ENCODE measurements around the gene EXOC3.

DNA sequence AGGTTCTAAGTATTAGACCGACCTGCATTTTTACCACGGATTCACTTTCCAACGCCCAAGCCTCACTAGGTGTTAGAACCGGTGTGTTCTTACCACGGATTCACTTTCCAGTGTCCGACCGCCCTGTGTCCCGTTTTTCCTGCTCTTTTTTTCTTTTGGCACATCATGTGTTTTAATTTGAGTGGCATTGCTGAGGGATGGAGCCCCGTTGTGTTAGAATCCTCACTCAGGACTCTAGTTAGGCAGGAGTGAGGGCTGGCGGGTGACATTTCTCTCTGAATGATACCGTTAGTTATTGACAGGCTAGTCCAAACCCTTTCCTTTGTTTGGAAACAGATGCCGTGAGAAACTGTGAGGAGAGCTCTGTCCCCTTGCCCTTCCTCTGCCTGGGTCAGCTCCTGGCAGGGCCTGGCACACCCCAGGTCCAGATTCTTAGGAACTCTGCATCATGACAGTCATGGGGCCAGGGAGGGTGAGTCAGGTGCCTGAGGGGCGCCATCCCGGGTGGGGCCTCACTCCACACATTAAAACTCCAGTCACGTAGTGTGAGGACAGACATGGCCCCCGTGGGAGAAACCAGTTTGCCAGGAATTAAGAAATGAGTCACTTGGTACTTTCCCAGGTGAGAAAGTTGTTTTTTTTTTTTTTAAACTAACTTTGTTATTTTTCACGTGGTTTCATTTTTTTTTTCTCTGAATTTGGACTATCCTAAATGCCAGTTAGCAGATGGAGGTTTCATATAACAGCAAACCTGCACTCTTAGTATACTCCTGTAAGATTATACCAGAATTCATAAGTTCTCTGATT, 15.8 kb downstream of the EXOC3 start:
- TF ChIP-seq, protein P1, sequence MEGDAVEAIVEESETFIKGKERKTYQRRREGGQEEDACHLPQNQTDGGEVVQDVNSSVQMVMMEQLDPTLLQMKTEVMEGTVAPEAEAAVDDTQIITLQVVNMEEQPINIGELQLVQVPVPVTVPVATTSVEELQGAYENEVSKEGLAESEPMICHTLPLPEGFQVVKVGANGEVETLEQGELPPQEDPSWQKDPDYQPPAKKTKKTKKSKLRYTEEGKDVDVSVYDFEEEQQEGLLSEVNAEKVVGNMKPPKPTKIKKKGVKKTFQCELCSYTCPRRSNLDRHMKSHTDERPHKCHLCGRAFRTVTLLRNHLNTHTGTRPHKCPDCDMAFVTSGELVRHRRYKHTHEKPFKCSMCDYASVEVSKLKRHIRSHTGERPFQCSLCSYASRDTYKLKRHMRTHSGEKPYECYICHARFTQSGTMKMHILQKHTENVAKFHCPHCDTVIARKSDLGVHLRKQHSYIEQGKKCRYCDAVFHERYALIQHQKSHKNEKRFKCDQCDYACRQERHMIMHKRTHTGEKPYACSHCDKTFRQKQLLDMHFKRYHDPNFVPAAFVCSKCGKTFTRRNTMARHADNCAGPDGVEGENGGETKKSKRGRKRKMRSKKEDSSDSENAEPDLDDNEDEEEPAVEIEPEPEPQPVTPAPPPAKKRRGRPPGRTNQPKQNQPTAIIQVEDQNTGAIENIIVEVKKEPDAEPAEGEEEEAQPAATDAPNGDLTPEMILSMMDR (conservative IDR thresholded peaks at IDR 0.05) = no peak
- no peak for TF ChIP-seq ZFX (IDR thresholded peaks at IDR 0.05)
